Measurements from ENCODE around the gene NCR3LG1. TPM values are rescaled to one million over a fixed set of nuclear protein-coding genes. Genes with fewer than 3 reads are reported as not detected.

NCR3LG1 gene
- polyA plus RNA-seq, 2 of the 4 experiments (the other 2 are of a cell fraction), result 1.1 to 2.4 TPM

- no peak overlapping the region for H3K4me3 ChIP-seq
- FAIRE-seq (no peak), DNase-seq (ENCODE audit: low read depth in 1 of 2, low spot score in 1 of 2) (no peak), ATAC-seq (no peak)
- no peak overlapping the region for H3K27ac ChIP-seq
- 60% methylated on average over 8 of the region's 8 CpGs for WGBS (ENCODE audit: missing lambda C conversion rate)
- TF ChIP-seq POLR2AphosphoS2 (conservative IDR thresholded peaks at IDR 0.05; ENCODE audit: low read length), result no peak
- no peak for TF ChIP-seq TFCP2L1 (CRISPR knock-in tag; IDR thresholded peaks at IDR 0.05)
- no peak for TF ChIP-seq RCOR1 (IDR thresholded peaks at IDR 0.05; ENCODE audit: low read depth, low read length)
- TF ChIP-seq TP53 (CRISPR knock-in tag; IDR thresholded peaks at IDR 0.05), result no peak
- TF ChIP-seq RAD21 (conservative IDR thresholded peaks at IDR 0.05 in 1 of 2, IDR thresholded peaks at IDR 0.05 in 1 of 2), result no peak
- no peak for TF ChIP-seq KDM1A (IDR thresholded peaks at IDR 0.05; ENCODE audit: low read depth)
- TF ChIP-seq GATA3 (IDR thresholded peaks at IDR 0.05; ENCODE audit: borderline replicate concordance), result no peak
- TF ChIP-seq ZC3H11A (IDR thresholded peaks at IDR 0.05), result no peak
- no peak for TF ChIP-seq NPAS2 (CRISPR knock-in tag; IDR thresholded peaks at IDR 0.05; ENCODE audit: borderline replicate concordance)
- TF ChIP-seq JUN (IDR thresholded peaks at IDR 0.05), result no peak
- TF ChIP-seq BCL3 (IDR thresholded peaks at IDR 0.05), result no peak
- TF ChIP-seq HMGXB4 (CRISPR knock-in tag; IDR thresholded peaks at IDR 0.05; ENCODE audit: borderline replicate concordance), result no peak
- no peak for TF ChIP-seq CEBPB (IDR thresholded peaks at IDR 0.05)
- TF ChIP-seq POLR2A (IDR thresholded peaks at IDR 0.05; ENCODE audit: low read length), result no peak
- TF ChIP-seq ELK1 (IDR thresholded peaks at IDR 0.05; ENCODE audit: low read depth, low read length), result no peak
- TF ChIP-seq HDAC2 (IDR thresholded peaks at IDR 0.05), result no peak
- no peak for TF ChIP-seq RFX5 (IDR thresholded peaks at IDR 0.05)
- H3K9me3 ChIP-seq, result 0 out of 3 replicates have a peak, but pooled peaks cover 5% of the 10 kb centered on the region
- CTCF ChIA-PET, result interaction anchor here (0.9 to 21.5 kb wide), 14 partner anchors 7 to 349 kb away, joined by 3 to 1119 read pairs (median 20); no protein-coding TSS in a partner anchor
- no peaks in the 10 kb centered on the region for H3K4me1 ChIP-seq
- H3K4me2 ChIP-seq, result no peak overlapping the region
- POLR2A ChIA-PET, result no interaction called here
Measured at GRCh38 chr11:17382046-17382728, 30.6 kb downstream of the NCR3LG1 start.

GRCh38 chr11:17383461-17383860 is 31.9 kb downstream of the NCR3LG1 start:
- ATAC-seq (no peak; a peak in 1 of 6 replicates), FAIRE-seq (no peak), DNase-seq (ENCODE audit: low read depth in 1 of 2, low spot score in 1 of 2) (no peak)
- Histone ChIP-seq H3K4me2 (no peak overlapping the region), H3K27ac (no peak overlapping the region), H3K4me1 (no peaks in the 10 kb centered on the region), H3K9me3 (0 out of 3 replicates have a peak, but pooled peaks cover 4% of the 10 kb centered on the region), H3K4me3 (no peak overlapping the region)
- ChIA-PET CTCF (interaction anchor here (0.6 to 21.5 kb wide), 48 partner anchors 9 to 564 kb away, joined by 3 to 1119 read pairs (median 6); partner anchors contain the start of genes ABCC8, NUCB2 and USH1C), POLR2A (interaction anchor here (0.8 kb wide), 1 partner anchor 176 kb away, joined by 3 read pairs; the partner anchor contains the start of gene PIK3C2A)
- WGBS (ENCODE audit: missing lambda C conversion rate), result 73% methylated on average over 1 of the region's 1 CpG
- TF ChIP-seq FOSL2 (IDR thresholded peaks at IDR 0.05) (no peak), FOSL2 (CRISPR knock-in tag; IDR thresholded peaks at IDR 0.05) (no peak), MAZ (IDR thresholded peaks at IDR 0.05; ENCODE audit: borderline replicate concordance, low read depth, low read length) (no peak), CEBPB (IDR thresholded peaks at IDR 0.05) (no peak), EHMT2 (IDR thresholded peaks at IDR 0.05; ENCODE audit: low read depth) (no peak), PBX3 (IDR thresholded peaks at IDR 0.05) (no peak), NPAS2 (CRISPR knock-in tag; IDR thresholded peaks at IDR 0.05; ENCODE audit: borderline replicate concordance) (no peak), TFCP2L1 (CRISPR knock-in tag; IDR thresholded peaks at IDR 0.05) (no peak), HOXB5 (CRISPR knock-in tag; IDR thresholded peaks at IDR 0.05) (no peak), HOXB13 (CRISPR knock-in tag; IDR thresholded peaks at IDR 0.05; ENCODE audit: low read depth) (no peak), RFX5 (IDR thresholded peaks at IDR 0.05) (no peak), EP300 (IDR thresholded peaks at IDR 0.05) (no peak)

All from A549 (cell line).